Hematopoietic multipotent progenitor cell (in vitro differentiated cells): Measurements from ENCODE around the gene PTRHD1. TPM values are rescaled to one million over a fixed set of nuclear protein-coding genes. Genes with fewer than 3 reads are reported as not detected.

Source experiments
- DNase-seq, 3 donors: peaks; one replicate each; pipeline ENCODE4 v3.0.0-alpha.2; 2011 to 2015; ENCODE audit warnings: low read depth in 2 of 3, low spot score in 2 of 3
- total RNA-seq: library from RNA; depleted of rRNA; stranded (reverse); fragments of >200 nt; gene quantifications from one replicate; pipeline ENCODE4 v1.2.3, GENCODE V29; 2012

The PTRHD1 gene
- total RNA-seq, 1 donor: 57.1 TPM

GRCh38 chr2:24830786-24831185, 37.6 kb upstream of the PTRHD1 start:
- no peak for DNase-seq

GRCh38 chr2:24830351-24830750, 37.2 kb upstream of the PTRHD1 start:
- no peak for DNase-seq

GRCh38 chr2:24828238-24828996, 35.2 kb upstream of the PTRHD1 start:
- DNase-seq: no peak

GRCh38 chr2:24827321-24828237, 34.4 kb upstream of the PTRHD1 start:
- peak; percentile 48 to 83 (median 76) for DNase-seq

GRCh38 chr2:24826773-24827145, 33.6 kb upstream of the PTRHD1 start:
- DNase-seq: no peak

- DNase-seq: no peak
Observed at GRCh38 chr2:24825883-24826772, 32.9 kb upstream of the PTRHD1 start.

- DNase-seq: peak in 1 of 3 donors; percentile 48
Observed at GRCh38 chr2:24824966-24825882, 32.0 kb upstream of the PTRHD1 start.

GRCh38 chr2:24824071-24824588, 30.9 kb upstream of the PTRHD1 start:
- no peak for DNase-seq

- no peak for DNase-seq
Observed at GRCh38 chr2:24822049-24822706, 29.0 kb upstream of the PTRHD1 start.

GRCh38 chr2:24821433-24821891, 28.3 kb upstream of the PTRHD1 start:
- DNase-seq: no peak

GRCh38 chr2:24820598-24821432, 27.6 kb upstream of the PTRHD1 start:
- DNase-seq: no peak

- no peak for DNase-seq
Observed at GRCh38 chr2:24820175-24820513, 27.0 kb upstream of the PTRHD1 start.

GRCh38 chr2:24819442-24820174, 26.4 kb upstream of the PTRHD1 start:
- DNase-seq: no peak

- peak in 1 of 3 donors; percentile 48 for DNase-seq
Observed at GRCh38 chr2:24818721-24819167, 25.6 kb upstream of the PTRHD1 start.

- DNase-seq: no peak
Observed at GRCh38 chr2:24816884-24817283, 23.7 kb upstream of the PTRHD1 start.

- DNase-seq: no peak
Observed at GRCh38 chr2:24816404-24816803, 23.2 kb upstream of the PTRHD1 start.

- no peak for DNase-seq
Observed at GRCh38 chr2:24815171-24815570, 22.0 kb upstream of the PTRHD1 start.
